H1 (cell line): Measurements from ENCODE around the gene PROCR. TPM values are rescaled to one million over a fixed set of nuclear protein-coding genes. Genes with fewer than 3 reads are reported as not detected.

ENCODE experiments used
- CTCF ChIA-PET: fragments of 300-600 bp; sonication (Branson Sonifier 250); formaldehyde crosslinking; loops from one replicate; lab custom pipeline; 2021; ENCODE audit not compliant: partially characterized antibody; lab: Charles Lee
- POLR2A ChIA-PET: fragments of 300-600 bp; sonication (Branson Sonifier 250); formaldehyde crosslinking; loops from one replicate; lab custom pipeline; 2021; ENCODE audit warnings: inconsistent platforms; ENCODE audit not compliant: partially characterized antibody; lab: Charles Lee
- DNase-seq, 2 experiments: peaks; one replicate each; pipeline versions ENCODE4 v3.0.0 to v3.0.0-alpha.2; 2010 to 2022; ENCODE audit warnings: low spot score in 2 of 2, low read depth in 1 of 2, mixed read lengths in 1 of 2
- FAIRE-seq: peaks from 2 replicates; lab custom pipeline; 2011; peaks lifted over from hg19 to GRCh38; lab: Jason Lieb, UNC
- H2AFZ ChIP-seq: 2 replicates; pipeline ENCODE4 v1.8.1; 2012; ENCODE audit warnings: low read length, inconsistent platforms
- H2AK5ac ChIP-seq: 2 replicates; pipeline ENCODE4 v1.6.1; 2013; ENCODE audit warnings: low read depth, low read length
- H2BK120ac ChIP-seq: replicated peaks from 2 replicates; pipeline ENCODE3; 2013; ENCODE audit warnings: low read depth, low read length, inconsistent platforms
- H2BK12ac ChIP-seq: 2 replicates; pipeline ENCODE4 v1.6.1; 2013; ENCODE audit warnings: low read depth, low read length
- H2BK15ac ChIP-seq: 2 replicates; pipeline ENCODE4 v1.6.1; 2013; ENCODE audit warnings: low read length
- H2BK20ac ChIP-seq: 2 replicates; pipeline ENCODE4 v1.6.1; 2013; ENCODE audit warnings: low read length
- H2BK5ac ChIP-seq: 2 replicates; pipeline ENCODE4 v1.6.1; 2013; ENCODE audit warnings: low read depth, low read length
- H3K14ac ChIP-seq: 2 replicates; pipeline ENCODE4 v1.6.1; 2013; ENCODE audit warnings: inconsistent platforms; ENCODE audit not compliant: insufficient read length
- H3K18ac ChIP-seq: 2 replicates; pipeline ENCODE4 v1.6.1; 2013; ENCODE audit warnings: low read length; ENCODE audit errors: extremely low read depth
- H3K23ac ChIP-seq: 2 replicates; pipeline ENCODE4 v1.6.1; 2013; ENCODE audit warnings: inconsistent platforms; ENCODE audit not compliant: insufficient read length
- H3K23me2 ChIP-seq: 2 replicates; pipeline ENCODE4 v1.6.1; 2013; ENCODE audit warnings: low read depth, low read length
- H3K27ac ChIP-seq: 2 replicates; pipeline ENCODE4 v1.6.1; 2011; ENCODE audit warnings: low read depth, low read length, inconsistent platforms
- H3K27me3 ChIP-seq, 4 experiments: replicated peaks in 1 of 4; 1 replicate in 1 of 4; 2 replicates in 3 of 4; pipeline versions ENCODE4 v1.6.1 to v1.8.1; 2011 to 2013; ENCODE audit warnings: low read length in 3 of 4, mild to moderate bottlenecking in 3 of 4, inconsistent platforms in 2 of 4, mixed read lengths in 2 of 4, moderate library complexity in 1 of 4; ENCODE audit not compliant: control insufficient read depth in 3 of 4, insufficient read depth in 3 of 4; ENCODE audit errors: extremely low read depth in 1 of 4
- H3K36me3 ChIP-seq, 4 experiments: 2 replicates each; pipeline versions ENCODE4 v1.6.1 to v1.8.1; 2011 to 2013; ENCODE audit warnings: mild to moderate bottlenecking in 4 of 4, low read length in 3 of 4, moderate library complexity in 2 of 4, control low read depth in 1 of 4, inconsistent platforms in 1 of 4; ENCODE audit not compliant: insufficient read depth in 4 of 4, control insufficient read depth in 2 of 4
- H3K4ac ChIP-seq: replicated peaks from 2 replicates; pipeline ENCODE3; 2013; ENCODE audit warnings: low read length, low read depth, mixed read lengths, inconsistent platforms; ENCODE audit not compliant: insufficient read length
- H3K4me1 ChIP-seq, 4 experiments: replicated peaks in 1 of 4; 1 replicate in 1 of 4; 2 replicates in 3 of 4; pipeline versions ENCODE4 v1.6.1 to v1.8.1; 2011 to 2013; ENCODE audit warnings: low read length in 3 of 4, inconsistent platforms in 2 of 4, mixed read lengths in 1 of 4; ENCODE audit not compliant: insufficient read depth in 4 of 4, control insufficient read depth in 3 of 4
- H3K4me2 ChIP-seq, 2 experiments: 2 replicates each; pipeline versions ENCODE4 v1.6.1 to v1.8.1; 2011 to 2013; ENCODE audit warnings: low read depth in 2 of 2, low read length in 2 of 2, control low read depth in 1 of 2, inconsistent platforms in 1 of 2, mild to moderate bottlenecking in 1 of 2; ENCODE audit not compliant: insufficient read depth in 1 of 2
- H3K4me3 ChIP-seq, 4 experiments: fragments of 200-600, 300-600 bp in 1 of 4; sonication (generic), shearing (Covaris generic), sonication (Bioruptor Twin) in 1 of 4; 2 replicates each; pipeline versions ENCODE4 v1.5.1 to v1.8.1; 2011 to 2016; ENCODE audit warnings: low read length in 4 of 4, low read depth in 3 of 4, control low read depth in 2 of 4, inconsistent platforms in 2 of 4, mild to moderate bottlenecking in 2 of 4, mixed read lengths in 1 of 4, moderate library complexity in 1 of 4; ENCODE audit not compliant: insufficient read depth in 2 of 4; ENCODE audit errors: extremely low read depth in 1 of 4
- H3K56ac ChIP-seq: replicated peaks from 2 replicates; pipeline ENCODE3; 2013; ENCODE audit warnings: low read depth, mild to moderate bottlenecking, mixed read lengths, low read length, inconsistent platforms; ENCODE audit not compliant: insufficient read length
- H3K79me1 ChIP-seq: 2 replicates; pipeline ENCODE4 v1.6.1; 2013; ENCODE audit warnings: low read depth, low read length, control low read depth
- H3K79me2 ChIP-seq, 2 experiments: 2 replicates each; pipeline versions ENCODE4 v1.6.1 to v1.8.1; 2012 to 2013; ENCODE audit warnings: low read length in 2 of 2, mild to moderate bottlenecking in 2 of 2, inconsistent platforms in 1 of 2; ENCODE audit not compliant: insufficient read depth in 2 of 2, control insufficient read depth in 1 of 2
- H3K9ac ChIP-seq, 4 experiments: replicated peaks in 1 of 4; 1 replicate in 1 of 4; 2 replicates in 3 of 4; pipeline versions ENCODE4 v1.6.1 to v1.8.1; 2011 to 2013; ENCODE audit warnings: low read depth in 3 of 4, low read length in 3 of 4, control low read depth in 2 of 4, mild to moderate bottlenecking in 2 of 4, moderate library complexity in 2 of 4, inconsistent platforms in 1 of 4; ENCODE audit errors: extremely low read depth in 1 of 4
- H3K9me3 ChIP-seq, 2 experiments: 2 replicates each; pipeline versions ENCODE4 v1.6.1 to v1.8.1; 2012 to 2013; ENCODE audit warnings: mild to moderate bottlenecking in 2 of 2, moderate library complexity in 2 of 2, control low read depth in 1 of 2, inconsistent platforms in 1 of 2, low read depth in 1 of 2, low read length in 1 of 2, mixed read lengths in 1 of 2; ENCODE audit not compliant: insufficient read depth in 2 of 2
- H4K20me1 ChIP-seq, 2 experiments: replicated peaks in 1 of 2; 2 replicates each; pipeline versions ENCODE3 to v1.8.1; 2011 to 2013; ENCODE audit warnings: inconsistent platforms in 2 of 2, low read length in 2 of 2, mild to moderate bottlenecking in 1 of 2; ENCODE audit not compliant: insufficient read depth in 2 of 2, control insufficient read depth in 1 of 2
- H4K5ac ChIP-seq: 2 replicates; pipeline ENCODE4 v1.6.1; 2013; ENCODE audit warnings: low read length, low read depth, mixed read lengths, inconsistent platforms; ENCODE audit not compliant: insufficient read length
- H4K8ac ChIP-seq: 2 replicates; pipeline ENCODE4 v1.8.0; 2013; ENCODE audit warnings: mild to moderate bottlenecking, moderate library complexity, low read length, inconsistent platforms; ENCODE audit not compliant: insufficient read depth; ENCODE audit errors: extremely low read depth
- H4K91ac ChIP-seq: replicated peaks from 2 replicates; pipeline ENCODE3; 2013; ENCODE audit warnings: low read length, mixed read lengths, inconsistent platforms; ENCODE audit not compliant: insufficient read length
- BACH1 ChIP-seq: IDR thresholded peaks from 2 replicates; pipeline ENCODE4 v1.6.1; 2012; ENCODE audit warnings: low read length, improper control_type of control experiment
- CEBPB ChIP-seq: IDR thresholded peaks from 2 replicates; pipeline ENCODE4 v1.6.1; 2012; ENCODE audit warnings: low read depth, low read length
- E2F6 ChIP-seq: IDR thresholded peaks from 2 replicates; pipeline ENCODE4 v1.6.1; 2012; ENCODE audit warnings: inconsistent platforms
- EP300 ChIP-seq, 2 experiments: IDR thresholded peaks; 1 replicate in 1 of 2; 2 replicates in 1 of 2; pipeline ENCODE4 v1.6.1; 2011 to 2012; ENCODE audit warnings: low read depth in 2 of 2, low read length in 2 of 2, mild to moderate bottlenecking in 2 of 2, borderline replicate concordance in 1 of 2, inconsistent platforms in 1 of 2, moderate library complexity in 1 of 2
- FOSL1 ChIP-seq: IDR thresholded peaks from 2 replicates; pipeline ENCODE4 v1.6.1; 2011; ENCODE audit warnings: mild to moderate bottlenecking, low read depth, low read length, moderate library complexity; ENCODE audit not compliant: insufficient read depth
- JUN ChIP-seq: IDR thresholded peaks from 2 replicates; pipeline ENCODE4 v1.6.1; 2011; ENCODE audit warnings: low read depth, mild to moderate bottlenecking, improper control_type of control experiment, low read length
- MAX ChIP-seq: IDR thresholded peaks from 2 replicates; pipeline ENCODE4 v1.6.1; 2012; ENCODE audit warnings: inconsistent platforms
- NRF1 ChIP-seq: IDR thresholded peaks from 2 replicates; pipeline ENCODE4 v1.6.1; 2011; ENCODE audit warnings: mild to moderate bottlenecking, low read depth, low read length, improper control_type of control experiment
- PHF8 ChIP-seq: fragments of 200-600 bp; sonication (generic); conservative IDR thresholded peaks from 2 replicates; pipeline ENCODE4 v1.7.1; 2012; ENCODE audit warnings: low read depth, mild to moderate bottlenecking, inconsistent platforms, low read length, moderate library complexity
- POLR2A ChIP-seq, 2 experiments: IDR thresholded peaks; 1 replicate in 1 of 2; 2 replicates in 1 of 2; pipeline ENCODE4 v1.6.1; 2011; ENCODE audit warnings: low read depth in 2 of 2, low read length in 2 of 2, mild to moderate bottlenecking in 2 of 2; ENCODE audit errors: control extremely low read depth in 1 of 2
- TAF1 ChIP-seq: IDR thresholded peaks from 2 replicates; pipeline ENCODE4 v1.6.1; 2011; ENCODE audit warnings: mild to moderate bottlenecking, low read depth, low read length
- USF2 ChIP-seq: IDR thresholded peaks from 2 replicates; pipeline ENCODE4 v1.6.1; 2011; ENCODE audit warnings: low read length, improper control_type of control experiment
- WGBS, 2 experiments: shearing (Covaris generic) in 1 of 2; methylation state at CpG; one replicate each; pipeline versions ENCODE4 v1.1.6 to v1.1.7; 2013 to 2015; ENCODE audit warnings: low lambda C conversion rate in 2 of 2, mixed read lengths in 2 of 2, inconsistent platforms in 1 of 2, low coverage in 1 of 2, missing lambda C conversion rate in 1 of 2; ENCODE audit not compliant: insufficient replicate concordance in 2 of 2, insufficient coverage in 1 of 2, insufficient read length in 1 of 2; ENCODE audit errors: extremely low coverage in 1 of 2, missing lambda C conversion rate in 1 of 2; 5-methylcytosine and 5-hydroxymethylcytosine counted together
- polyA plus RNA-seq, 7 experiments: library from polyadenylated mRNA; depleted of rRNA in 3 of 7; stranded (reverse) in 5 of 7; unstranded in 2 of 7; fragments of >200 nt in 5 of 7; fragments of 200-250 nt in 2 of 7; gene quantifications; 1 replicate in 5 of 7; 2 replicates in 1 of 7; 4 replicates in 1 of 7; pipeline versions ENCODE4 v1.2.1 to v1.2.3, GENCODE V29; 2011 to 2013; ENCODE audit warnings: missing spikeins in 2 of 7, mixed read lengths in 2 of 7
- total RNA-seq: library from RNA; stranded (reverse); fragmentation: NEBNext Ultra II Directional; extraction: Animal tissue kit (Norgen Biotek cat#: 25700); gene quantifications from 2 replicates; pipeline ENCODE4 v1.2.1, GENCODE V29; 2021

The PROCR gene
- total and polyA plus RNA-seq, 2 of the 8 experiments (the other 6 are each of a cell fraction or from before 2014, with no cell fraction given) = 21.3 to 42.9 TPM

- peaks cover 11 to 55% (median 32%) of the 10 kb centered on the region in 4 experiments; a peak in 7 of 8 replicates for H3K36me3 ChIP-seq
- no peak overlapping the region for H2BK15ac ChIP-seq
- H3K9ac ChIP-seq = no peak overlapping the region
- no peak overlapping the region for H2BK20ac ChIP-seq
- no peak overlapping the region for H4K5ac ChIP-seq
- H3K4me2 ChIP-seq = no peak overlapping the region
- no peak overlapping the region for H3K4ac ChIP-seq
- H4K91ac ChIP-seq = no peak overlapping the region
- H3K23ac ChIP-seq = no peak overlapping the region
- H3K18ac ChIP-seq = no peak overlapping the region
- no peaks in the 10 kb centered on the region for H3K4me1 ChIP-seq
- no peak for DNase-seq
- no peaks in the 10 kb centered on the region for H3K27me3 ChIP-seq
- WGBS, 2 experiments = 85% methylated on average over 5 of the region's 5 CpGs; no CpG with 5 or more reads in 1 of the 2 experiments
- no peaks in the 10 kb centered on the region for H3K23me2 ChIP-seq
- no peak overlapping the region for H3K14ac ChIP-seq
- no peak overlapping the region for H2BK5ac ChIP-seq
- FAIRE-seq = no peak
- no peak overlapping the region for H3K4me3 ChIP-seq
- H2AFZ ChIP-seq = no peak overlapping the region
- H2AK5ac ChIP-seq = no peak overlapping the region
- H3K9me3 ChIP-seq = no peaks in the 10 kb centered on the region
- CTCF ChIA-PET = interaction anchor here (0.7 kb wide), 1 partner anchor 27 kb away, joined by 4 read pairs; no protein-coding TSS in a partner anchor
- POLR2A ChIA-PET = no interaction called here
- no peak overlapping the region for H3K56ac ChIP-seq
- H3K79me1 ChIP-seq = no peaks in the 10 kb centered on the region
- H3K27ac ChIP-seq = no peak overlapping the region
- no peak overlapping the region for H2BK120ac ChIP-seq
- no peak overlapping the region for H2BK12ac ChIP-seq
- no peaks in the 10 kb centered on the region for H3K79me2 ChIP-seq
- no peaks in the 10 kb centered on the region for H4K20me1 ChIP-seq
- H4K8ac ChIP-seq = no peak overlapping the region
- TF ChIP-seq NRF1 (no peak), TAF1 (no peak), BACH1 (no peak), JUN (no peak), CEBPB (no peak), POLR2A (IDR thresholded peaks at IDR 0.05; ENCODE audit: control extremely low read depth in 1 of 2, low read depth in 2 of 2, low read length in 2 of 2) (no peak), EP300 (IDR thresholded peaks at IDR 0.05; ENCODE audit: borderline replicate concordance in 1 of 2, low read depth in 2 of 2, low read length in 2 of 2) (no peak), E2F6 (no peak), FOSL1 (no peak), MAX (no peak), PHF8 (no peak), USF2 (no peak)
Observed at GRCh38 chr20:35122756-35123405, 49.0 kb upstream of the PROCR start.
